NB4 (cell line): Measurements from ENCODE around the gene KCNQ1.

Experiments used
- DNase-seq: peaks from one replicate; pipeline ENCODE4 v3.0.0; 2010; ENCODE audit warnings: low read depth
- H3K4me3 ChIP-seq: one replicate; pipeline ENCODE4 v1.5.1; 2011; ENCODE audit warnings: mild to moderate bottlenecking, low read depth, low read length, moderate library complexity
- CTCF ChIP-seq: IDR thresholded peaks from one replicate; pipeline ENCODE4 v1.5.1; 2012; ENCODE audit warnings: low read depth, low read length
- MAX ChIP-seq: IDR thresholded peaks from 2 replicates; pipeline ENCODE4 v1.6.1; 2011; ENCODE audit warnings: low read depth, low read length
- MYC ChIP-seq: IDR thresholded peaks from 2 replicates; pipeline ENCODE4 v1.6.1; 2011; ENCODE audit warnings: low read depth, low read length
- POLR2A ChIP-seq: IDR thresholded peaks from 2 replicates; pipeline ENCODE4 v1.6.1; 2011; ENCODE audit warnings: mild to moderate bottlenecking; ENCODE audit not compliant: insufficient read length; ENCODE audit errors: extremely low read depth

The KCNQ1 gene

GRCh38 chr11:2754008-2754407, 309.2 kb downstream of the KCNQ1 start:
- TF ChIP-seq CTCF (no peak), MYC (no peak), MAX (no peak), POLR2A (no peak)
- no peak for DNase-seq
- no peak overlapping the region for H3K4me3 ChIP-seq

GRCh38 chr11:2755071-2755470, 310.3 kb downstream of the KCNQ1 start:
- no peak overlapping the region for H3K4me3 ChIP-seq
- no peak for DNase-seq
- TF ChIP-seq MYC (no peak), MAX (no peak), CTCF (no peak), POLR2A (no peak)

- H3K4me3 ChIP-seq, result no peak overlapping the region
- TF ChIP-seq POLR2A (no peak), MAX (no peak), MYC (no peak)
- no peak for DNase-seq
Observed at GRCh38 chr11:2758751-2759150, 313.9 kb downstream of the KCNQ1 start.

DNA sequence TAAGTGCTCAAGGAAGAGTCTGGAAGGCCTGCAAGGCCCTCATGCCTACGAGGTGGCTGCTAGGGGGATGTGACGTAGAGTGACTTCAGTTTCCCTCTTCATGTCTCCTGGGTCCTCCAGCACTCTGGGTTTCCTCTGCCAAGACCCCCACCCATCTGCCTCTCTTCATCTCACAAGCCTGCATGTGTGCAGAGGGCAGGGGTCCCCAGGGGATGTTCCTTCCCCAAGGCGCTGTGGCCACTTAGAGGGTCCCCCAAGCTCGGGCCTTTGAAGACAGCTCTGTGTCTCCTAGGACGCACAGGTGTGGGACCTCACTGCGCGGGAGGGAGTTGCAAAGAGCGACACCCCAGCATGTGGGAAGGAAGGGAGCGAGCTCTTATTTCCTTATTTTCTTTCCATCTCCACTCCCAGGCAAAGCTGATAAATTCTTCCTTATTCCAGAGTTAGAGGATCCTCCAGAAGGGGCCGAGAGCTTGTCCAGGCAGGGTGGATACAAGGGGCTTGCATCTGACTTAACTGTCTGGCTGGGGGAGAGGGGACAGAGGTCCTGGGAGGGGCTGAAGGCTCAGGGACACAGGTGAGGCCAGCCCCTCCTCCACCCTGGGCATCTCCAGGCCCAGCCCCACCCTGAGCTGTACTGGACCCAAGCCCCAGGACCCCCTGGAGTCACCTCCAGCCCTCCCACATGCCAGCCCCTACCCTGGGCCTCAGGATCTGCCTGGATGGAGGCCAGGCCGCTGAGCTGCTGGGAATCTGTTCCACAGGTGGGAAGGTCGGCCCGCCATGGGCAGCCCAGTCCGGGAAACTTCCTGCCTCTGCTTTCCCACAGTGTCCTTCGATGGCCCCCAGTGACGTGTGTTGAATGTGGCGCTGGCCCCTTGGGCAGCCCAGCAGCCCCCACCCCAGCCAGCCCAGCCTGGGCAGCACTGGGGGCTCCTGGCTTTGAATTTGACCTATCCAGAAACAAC, 314.7 kb downstream of the KCNQ1 start:
- no peak for TF ChIP-seq POLR2A
- no peak for TF ChIP-seq CTCF
- no peak for TF ChIP-seq MYC
- no peak for TF ChIP-seq MAX
- no peak for DNase-seq
- no peak overlapping the region for H3K4me3 ChIP-seq

DNA sequence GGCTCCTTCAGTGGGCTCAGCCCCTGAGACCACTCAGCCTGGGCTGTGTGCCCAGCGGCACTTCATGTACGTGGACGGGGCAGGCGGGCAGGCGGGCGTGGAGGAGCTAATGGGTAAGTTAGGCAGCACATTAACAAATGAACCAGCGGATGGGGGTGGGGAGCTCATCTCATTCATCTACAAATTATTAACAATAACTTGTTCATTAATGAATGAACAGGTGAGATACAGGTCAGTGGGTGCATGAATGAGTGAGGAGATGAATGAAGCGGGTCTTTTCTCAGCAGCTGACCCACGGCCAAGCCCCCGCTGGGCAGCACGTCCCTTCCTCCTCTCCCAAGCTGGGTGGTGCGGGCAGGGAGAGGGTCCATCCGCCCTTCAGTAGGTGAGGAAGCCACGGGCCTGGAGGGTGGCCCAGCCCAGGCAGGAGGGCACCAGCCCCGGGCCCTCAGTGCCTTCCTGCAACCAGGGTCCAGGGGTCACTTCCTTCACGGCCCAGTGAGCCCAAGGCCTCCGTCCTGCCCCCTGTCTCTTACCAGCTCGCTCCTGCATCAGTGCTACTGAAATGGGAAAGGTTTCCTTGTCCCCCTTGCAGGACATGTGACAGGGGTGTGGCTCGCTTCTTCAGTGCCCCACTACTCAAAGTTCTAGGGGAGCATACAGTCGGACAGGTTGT, 315.5 kb downstream of the KCNQ1 start:
- no peak for DNase-seq
- TF ChIP-seq POLR2A (no peak), MYC (no peak), MAX (no peak), CTCF (no peak)
- no peak overlapping the region for H3K4me3 ChIP-seq
